WI38 (cell line): ENCODE measurements around the gene LMO1.

Experiments
- H3K4me3 ChIP-seq: 2 replicates; pipeline ENCODE4 v1.5.1; 2011; ENCODE audit warnings: low read depth, mild to moderate bottlenecking, control low read depth, low read length
- CTCF ChIP-seq: IDR thresholded peaks from 2 replicates; pipeline ENCODE4 v1.5.1; 2012; ENCODE audit warnings: low read depth, mild to moderate bottlenecking, control low read depth, low read length

LMO1 gene

GRCh38 chr11:8224711-8225110 lies 39.0 kb downstream of the LMO1 start:
- no peak for TF ChIP-seq CTCF
- H3K4me3 ChIP-seq: no peak overlapping the region

- H3K4me3 ChIP-seq: no peak overlapping the region
- TF ChIP-seq CTCF: no peak
These were observed 39.5 kb downstream of the LMO1 start for GRCh38 chr11:8224161-8224591.

- no peak overlapping the region for H3K4me3 ChIP-seq
- TF ChIP-seq CTCF: no peak
These were observed 40.2 kb downstream of the LMO1 start for GRCh38 chr11:8223513-8223900.

GRCh38 chr11:8222820-8223512 lies 40.7 kb downstream of the LMO1 start:
- no peak for TF ChIP-seq CTCF
- no peak overlapping the region for H3K4me3 ChIP-seq

- TF ChIP-seq CTCF: no peak
- no peak overlapping the region for H3K4me3 ChIP-seq
These were observed 41.7 kb downstream of the LMO1 start for GRCh38 chr11:8221917-8222495.

- TF ChIP-seq CTCF: no peak
- no peak overlapping the region for H3K4me3 ChIP-seq
These were observed 42.5 kb downstream of the LMO1 start for GRCh38 chr11:8221046-8221723.

GRCh38 chr11:8220261-8221045 lies 43.2 kb downstream of the LMO1 start:
- no peak for TF ChIP-seq CTCF
- no peak overlapping the region for H3K4me3 ChIP-seq
